ENCODE measurements around the gene ZBTB46. TPM values are rescaled to one million over a fixed set of nuclear protein-coding genes. Genes with fewer than 3 reads are reported as not detected.

The ZBTB46 gene
- total and polyA plus RNA-seq, 7 donors = 0.23 to 5.3 (median 3.6) TPM

GRCh38 chr20:63755933-63756647 is 75.0 kb downstream of the ZBTB46 start:
- intact Hi-C loops (cut with DNase I) = no loop called here
- no peak overlapping the region for H3K27ac ChIP-seq
- H3K27me3 ChIP-seq = no peaks in the 10 kb centered on the region
- DNase-seq = no peak
- H3K4me3 ChIP-seq = no peak overlapping the region
- no peaks in the 10 kb centered on the region for H3K9me3 ChIP-seq
- no peaks in the 10 kb centered on the region for H3K36me3 ChIP-seq
- TF ChIP-seq, protein P1, sequence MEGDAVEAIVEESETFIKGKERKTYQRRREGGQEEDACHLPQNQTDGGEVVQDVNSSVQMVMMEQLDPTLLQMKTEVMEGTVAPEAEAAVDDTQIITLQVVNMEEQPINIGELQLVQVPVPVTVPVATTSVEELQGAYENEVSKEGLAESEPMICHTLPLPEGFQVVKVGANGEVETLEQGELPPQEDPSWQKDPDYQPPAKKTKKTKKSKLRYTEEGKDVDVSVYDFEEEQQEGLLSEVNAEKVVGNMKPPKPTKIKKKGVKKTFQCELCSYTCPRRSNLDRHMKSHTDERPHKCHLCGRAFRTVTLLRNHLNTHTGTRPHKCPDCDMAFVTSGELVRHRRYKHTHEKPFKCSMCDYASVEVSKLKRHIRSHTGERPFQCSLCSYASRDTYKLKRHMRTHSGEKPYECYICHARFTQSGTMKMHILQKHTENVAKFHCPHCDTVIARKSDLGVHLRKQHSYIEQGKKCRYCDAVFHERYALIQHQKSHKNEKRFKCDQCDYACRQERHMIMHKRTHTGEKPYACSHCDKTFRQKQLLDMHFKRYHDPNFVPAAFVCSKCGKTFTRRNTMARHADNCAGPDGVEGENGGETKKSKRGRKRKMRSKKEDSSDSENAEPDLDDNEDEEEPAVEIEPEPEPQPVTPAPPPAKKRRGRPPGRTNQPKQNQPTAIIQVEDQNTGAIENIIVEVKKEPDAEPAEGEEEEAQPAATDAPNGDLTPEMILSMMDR (IDR thresholded peaks at IDR 0.05) = no peak
- TF ChIP-seq POLR2AphosphoS5 (IDR thresholded peaks at IDR 0.05) (no peak), EP300 (IDR thresholded peaks at IDR 0.05) (no peak), POLR2A (IDR thresholded peaks at IDR 0.05) (no peak)
- WGBS, 2 donors = 79 to 87% methylated on average over 18 of the region's 18 CpGs
- no peaks in the 10 kb centered on the region for H3K4me1 ChIP-seq

DNA sequence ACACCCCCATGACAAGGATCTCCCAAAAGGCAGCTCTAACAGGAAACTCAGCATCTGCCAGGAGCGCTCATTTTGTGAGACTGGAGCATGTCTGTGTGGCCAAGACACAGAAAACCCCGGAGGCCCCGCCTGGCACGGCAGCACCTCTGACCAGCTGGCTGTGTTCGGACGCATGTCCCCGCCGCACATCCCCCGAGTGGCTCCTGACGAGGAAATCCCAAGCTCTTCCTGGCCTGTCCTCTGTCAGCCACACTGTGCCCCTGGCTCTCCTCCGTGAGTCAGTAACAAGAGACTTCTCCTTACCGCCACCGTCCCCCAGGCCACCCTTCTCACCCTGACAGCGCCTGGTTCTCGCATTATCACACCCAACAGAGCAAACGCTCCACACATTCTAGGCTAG is 77.1 kb downstream of the ZBTB46 start:
- no peak overlapping the region for H3K4me3 ChIP-seq
- TF ChIP-seq POLR2A (IDR thresholded peaks at IDR 0.05) = no peak
- TF ChIP-seq EP300 (IDR thresholded peaks at IDR 0.05) = no peak
- TF ChIP-seq, protein P1 (IDR thresholded peaks at IDR 0.05) = no peak
- no peak overlapping the region for H3K27ac ChIP-seq
- no peaks in the 10 kb centered on the region for H3K36me3 ChIP-seq
- intact Hi-C loops (cut with DNase I) = no loop called here
- no peaks in the 10 kb centered on the region for H3K27me3 ChIP-seq
- 77 to 79% methylated on average over 16 of the region's 16 CpGs for WGBS, 2 donors
- H3K9me3 ChIP-seq = no peaks in the 10 kb centered on the region
- H3K4me1 ChIP-seq = no peaks in the 10 kb centered on the region
- DNase-seq = no peak

DNA sequence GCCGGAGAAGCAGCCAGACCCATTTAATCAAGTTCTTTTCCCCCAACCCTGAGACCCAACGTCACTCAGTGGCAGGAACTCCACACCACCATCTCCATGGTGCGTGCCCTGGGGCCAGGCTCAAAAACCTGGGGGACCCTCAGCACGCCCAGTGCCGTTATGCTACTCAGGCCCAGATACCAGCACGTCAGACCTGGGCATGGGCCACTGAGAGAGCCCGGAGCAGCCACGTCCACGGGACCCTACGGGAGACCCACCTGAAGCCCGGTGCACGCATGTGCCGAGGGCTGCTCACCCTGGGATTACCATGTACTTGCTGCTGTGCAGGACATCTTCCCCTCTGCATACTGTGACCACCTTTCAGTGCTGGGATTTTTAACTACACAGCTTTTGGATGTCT is 77.7 kb downstream of the ZBTB46 start:
- intact Hi-C loops (cut with DNase I) = no loop called here

DNA sequence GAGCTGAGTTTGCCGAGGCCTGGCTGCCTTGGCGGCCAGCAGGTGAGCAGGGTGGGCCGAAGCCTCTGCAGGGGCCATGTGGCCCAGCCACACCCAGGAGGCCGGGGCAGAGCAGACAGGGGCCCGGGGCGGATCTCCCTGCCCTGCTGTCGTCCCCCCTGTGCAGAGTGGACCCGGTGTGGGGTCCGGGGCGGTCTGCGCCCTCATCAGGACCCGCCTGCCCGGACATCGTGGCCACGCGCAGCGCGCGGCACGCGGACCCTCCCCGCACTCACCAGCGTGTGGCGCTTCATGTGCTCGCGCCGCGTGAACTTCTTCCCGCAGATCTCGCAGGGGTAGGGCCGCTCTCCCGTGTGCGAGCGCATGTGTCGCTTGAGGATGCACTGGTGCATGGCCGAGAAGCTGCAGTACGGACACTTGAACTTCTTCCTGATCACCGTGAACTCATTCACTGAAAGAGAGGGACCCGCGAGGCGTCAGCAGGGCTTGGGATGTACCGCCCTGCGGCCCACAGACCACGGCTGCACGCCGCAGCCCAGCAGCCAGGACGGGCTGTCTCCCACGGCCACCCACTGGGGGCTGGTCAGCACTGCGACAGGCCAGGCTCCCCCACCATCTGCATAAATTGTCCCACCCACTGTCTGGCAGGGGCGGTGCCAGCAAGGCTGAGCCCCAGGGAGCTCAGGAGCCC is 78.5 kb downstream of the ZBTB46 start:
- TF ChIP-seq, protein P1 (IDR thresholded peaks at IDR 0.05) = no peak
- TF ChIP-seq POLR2A (IDR thresholded peaks at IDR 0.05) (no peak), EP300 (IDR thresholded peaks at IDR 0.05) (no peak), POLR2AphosphoS5 (IDR thresholded peaks at IDR 0.05) (no peak)
- no peaks in the 10 kb centered on the region for H3K9me3 ChIP-seq
- H3K27ac ChIP-seq = no peak overlapping the region
- WGBS, 2 donors = 89 to 92% methylated on average over 50 of the region's 50 CpGs
- no peaks in the 10 kb centered on the region for H3K36me3 ChIP-seq
- H3K4me1 ChIP-seq = no peaks in the 10 kb centered on the region
- H3K4me3 ChIP-seq = no peak overlapping the region
- DNase-seq = no peak
- H3K27me3 ChIP-seq = no peaks in the 10 kb centered on the region
- intact Hi-C loops (cut with DNase I) = no loop called here

More for the DNA sequence above, 77.7 kb downstream of the ZBTB46 start:
- no peak for DNase-seq
- no peak overlapping the region for H3K4me3 ChIP-seq
- H3K27ac ChIP-seq = no peak overlapping the region
- H3K27me3 ChIP-seq = no peaks in the 10 kb centered on the region
- 91 to 95% methylated on average over 13 of the region's 13 CpGs for WGBS, 2 donors
- no peaks in the 10 kb centered on the region for H3K4me1 ChIP-seq
- H3K9me3 ChIP-seq = no peaks in the 10 kb centered on the region
- no peaks in the 10 kb centered on the region for H3K36me3 ChIP-seq
- TF ChIP-seq POLR2AphosphoS5 (IDR thresholded peaks at IDR 0.05) = no peak
- no peak for TF ChIP-seq POLR2A (IDR thresholded peaks at IDR 0.05)
- TF ChIP-seq, protein P1 (IDR thresholded peaks at IDR 0.05) = no peak
- TF ChIP-seq EP300 (IDR thresholded peaks at IDR 0.05) = no peak

Data from sigmoid colon (tissue), 7 donors.